Choroid plexus epithelial cell (primary cell): ENCODE measurements around the gene PIP4K2C.

Experiments
- DNase-seq: peaks from one replicate; pipeline ENCODE4 v3.0.0-alpha.2; 2010; ENCODE audit warnings: low read depth
- H3K4me3 ChIP-seq: 2 replicates; pipeline ENCODE4 v1.5.1; 2011; ENCODE audit warnings: low read depth, mild to moderate bottlenecking, control low read depth, low read length, moderate library complexity
- CTCF ChIP-seq: conservative IDR thresholded peaks from 2 replicates; pipeline ENCODE4 v1.5.1; 2011; ENCODE audit warnings: low read depth, mild to moderate bottlenecking, control low read depth, inconsistent platforms, low read length, moderate library complexity

The PIP4K2C gene

DNA sequence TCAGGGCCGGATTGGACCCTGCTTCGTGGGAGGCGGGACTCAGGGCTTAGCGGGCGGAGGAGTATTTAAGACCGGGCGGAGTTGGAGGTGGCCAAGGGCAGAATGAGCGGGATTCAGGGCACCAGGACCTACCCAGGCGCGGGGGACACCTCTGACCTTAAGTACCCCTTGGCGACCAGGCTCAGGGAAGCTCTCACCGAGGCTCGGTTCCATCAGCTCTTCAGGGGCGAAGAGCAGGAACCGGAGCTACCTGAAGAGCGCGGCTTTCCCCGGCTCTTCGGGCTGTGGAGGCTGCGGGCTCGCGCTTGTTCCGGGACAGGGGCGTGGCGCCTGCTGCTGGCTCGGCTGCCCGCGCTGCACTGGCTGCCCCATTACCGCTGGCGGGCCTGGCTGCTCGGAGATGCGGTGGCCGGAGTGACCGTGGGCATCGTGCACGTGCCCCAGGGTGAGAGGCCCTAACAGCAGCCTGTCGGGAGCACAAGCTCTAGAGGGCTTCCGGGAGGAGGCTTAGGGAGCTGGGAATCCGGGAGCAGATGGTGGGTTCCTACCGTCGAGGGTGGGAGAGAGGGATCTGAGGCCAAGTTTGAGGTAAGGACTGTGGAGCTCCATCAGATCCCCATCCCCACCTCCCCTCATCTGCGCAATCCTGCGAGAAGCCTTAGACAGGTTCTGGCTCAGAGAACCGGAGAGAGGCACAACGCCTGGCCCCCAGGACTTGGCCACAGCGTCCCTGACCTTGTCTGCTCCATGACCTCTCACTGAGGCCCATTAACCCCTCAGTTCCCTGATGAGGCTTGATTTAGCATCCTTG lies 28.6 kb downstream of the PIP4K2C start:
- no peak overlapping the region for H3K4me3 ChIP-seq
- TF ChIP-seq CTCF = no peak
- DNase-seq = no peak

DNA sequence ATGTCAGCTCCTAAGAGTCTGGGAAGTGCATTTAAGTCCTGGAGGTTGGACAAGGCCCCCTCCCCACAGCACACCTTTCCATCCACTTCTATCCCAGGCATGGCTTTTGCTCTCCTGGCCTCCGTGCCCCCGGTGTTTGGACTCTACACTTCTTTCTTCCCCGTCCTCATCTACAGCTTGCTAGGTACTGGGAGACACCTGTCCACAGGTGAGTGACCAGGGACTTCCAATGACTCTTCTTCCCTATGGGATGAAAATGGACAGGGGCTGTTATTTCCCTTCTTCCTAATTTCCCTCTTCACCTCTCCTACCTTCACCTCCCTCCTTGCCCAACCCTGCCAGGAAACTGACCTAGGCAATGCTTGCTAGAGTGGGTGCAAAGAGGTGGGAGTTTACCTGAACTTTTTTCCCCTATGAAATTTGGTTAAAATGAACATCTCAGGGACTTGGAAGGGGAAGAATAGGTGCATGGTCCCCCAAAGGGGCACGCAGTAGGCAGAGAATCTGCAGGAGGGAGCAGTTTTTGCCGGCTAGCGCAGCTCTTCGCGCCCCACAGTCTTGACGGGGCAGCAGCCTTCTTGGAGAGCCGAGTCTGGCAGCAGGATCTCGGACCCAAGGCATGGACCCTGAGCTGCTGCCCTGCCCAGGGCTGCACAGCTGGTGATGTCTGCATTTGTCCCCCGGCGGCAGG lies 29.4 kb downstream of the PIP4K2C start:
- no peak for DNase-seq
- no peak for TF ChIP-seq CTCF

GRCh38 chr12:57620936-57621496 lies 30.0 kb downstream of the PIP4K2C start:
- no peak for TF ChIP-seq CTCF
- no peak for DNase-seq
- H3K4me3 ChIP-seq = peak overlapping the region; percentile 50

More for the DNA sequence above, 29.4 kb downstream of the PIP4K2C start:
- H3K4me3 ChIP-seq = no peak overlapping the region

- peak; percentile 38 for DNase-seq
- H3K4me3 ChIP-seq = peak overlapping the region; percentile 50
- peak; percentile 89 for TF ChIP-seq CTCF
These were observed 30.7 kb downstream of the PIP4K2C start for GRCh38 chr12:57621497-57622292.

GRCh38 chr12:57622293-57623245 lies 31.6 kb downstream of the PIP4K2C start:
- no peak overlapping the region for H3K4me3 ChIP-seq
- no peak for DNase-seq
- no peak for TF ChIP-seq CTCF

GRCh38 chr12:57623385-57623784 lies 32.4 kb downstream of the PIP4K2C start:
- DNase-seq = no peak
- no peak for TF ChIP-seq CTCF
- no peak overlapping the region for H3K4me3 ChIP-seq
